Loucy (cell line): Measurements from ENCODE around the gene PLCB3.
A peak's percentile ranks its signal among the peaks of the same experiment; 100 is the strongest.

Source experiments
- H2AFZ ChIP-seq: fragments of 200-600 bp; sonication (generic); 2 replicates; pipeline ENCODE4 v1.6.0; 2016; ENCODE audit warnings: antibody characterized with exemption, mild to moderate bottlenecking, low read length, moderate library complexity
- H3F3A ChIP-seq: fragments of 200-600 bp; 2 replicates; pipeline ENCODE4 v1.6.0; 2016; ENCODE audit warnings: antibody characterized with exemption, low read depth, mild to moderate bottlenecking
- H3K27me3 ChIP-seq: fragments of 200-600 bp; sonication (generic); 2 replicates; pipeline ENCODE4 v1.6.1; 2014; ENCODE audit warnings: low read length, mild to moderate bottlenecking; ENCODE audit not compliant: insufficient read depth, poor library complexity, severe bottlenecking
- H3K36me3 ChIP-seq: fragments of 200-600 bp; sonication (generic); 2 replicates; pipeline ENCODE4 v1.6.1; 2016; ENCODE audit warnings: low read length; ENCODE audit not compliant: insufficient read depth
- H3K4me1 ChIP-seq: fragments of 200-600 bp; sonication (generic); 2 replicates; pipeline ENCODE4 v1.5.1; 2014; ENCODE audit warnings: low read length, mild to moderate bottlenecking; ENCODE audit not compliant: insufficient read depth, poor library complexity, severe bottlenecking
- H3K4me2 ChIP-seq: fragments of 200-600 bp; sonication (generic); 2 replicates; pipeline ENCODE4 v1.6.0; 2014; ENCODE audit warnings: antibody characterized with exemption, low read length, low read depth, mild to moderate bottlenecking; ENCODE audit not compliant: poor library complexity, severe bottlenecking
- H3K4me3 ChIP-seq: fragments of 200-600 bp; sonication (generic); 2 replicates; pipeline ENCODE4 v1.5.1; 2014; ENCODE audit warnings: low read length, mild to moderate bottlenecking, mixed read lengths; ENCODE audit not compliant: poor library complexity, severe bottlenecking
- H3K79me2 ChIP-seq: fragments of 200-600 bp; sonication (generic); 2 replicates; pipeline ENCODE4 v1.6.1; 2014; ENCODE audit warnings: low read length; ENCODE audit not compliant: insufficient read depth
- H3K9ac ChIP-seq: fragments of 200-600 bp; sonication (generic); 2 replicates; pipeline ENCODE4 v1.6.0; 2014; ENCODE audit warnings: mild to moderate bottlenecking, low read depth, low read length, moderate library complexity; ENCODE audit not compliant: poor library complexity, severe bottlenecking
- H3K9me2 ChIP-seq: fragments of 200-600 bp; sonication (generic); replicated peaks from 2 replicates; pipeline ENCODE4 v1.6.1; 2016; ENCODE audit warnings: low read depth, low read length, mixed read lengths
- H3K9me3 ChIP-seq: fragments of 200-600 bp; sonication (generic); 2 replicates; pipeline ENCODE4 v1.6.1; 2014; ENCODE audit warnings: mild to moderate bottlenecking, antibody characterized with exemption, low read length, low read depth; ENCODE audit not compliant: insufficient read depth
- H4K20me1 ChIP-seq: fragments of 200-600 bp; sonication (generic); 2 replicates; pipeline ENCODE4 v1.6.0; 2014; ENCODE audit warnings: antibody characterized with exemption, low read length, mild to moderate bottlenecking; ENCODE audit not compliant: insufficient read depth, poor library complexity, severe bottlenecking
- EZH2phosphoT487 ChIP-seq: fragments of 200-600 bp; IDR thresholded peaks from 2 replicates; pipeline ENCODE4 v1.6.1; 2018; ENCODE audit warnings: antibody characterized with exemption, mild to moderate bottlenecking, moderate library complexity, borderline replicate concordance
- TF ChIP-seq, protein P1 (sequence below): fragments of 200-600 bp; sonication (generic); conservative IDR thresholded peaks from 2 replicates; pipeline ENCODE4 v1.5.1; 2014; ENCODE audit warnings: mild to moderate bottlenecking, antibody characterized with exemption, low read length

Gene PLCB3

DNA sequence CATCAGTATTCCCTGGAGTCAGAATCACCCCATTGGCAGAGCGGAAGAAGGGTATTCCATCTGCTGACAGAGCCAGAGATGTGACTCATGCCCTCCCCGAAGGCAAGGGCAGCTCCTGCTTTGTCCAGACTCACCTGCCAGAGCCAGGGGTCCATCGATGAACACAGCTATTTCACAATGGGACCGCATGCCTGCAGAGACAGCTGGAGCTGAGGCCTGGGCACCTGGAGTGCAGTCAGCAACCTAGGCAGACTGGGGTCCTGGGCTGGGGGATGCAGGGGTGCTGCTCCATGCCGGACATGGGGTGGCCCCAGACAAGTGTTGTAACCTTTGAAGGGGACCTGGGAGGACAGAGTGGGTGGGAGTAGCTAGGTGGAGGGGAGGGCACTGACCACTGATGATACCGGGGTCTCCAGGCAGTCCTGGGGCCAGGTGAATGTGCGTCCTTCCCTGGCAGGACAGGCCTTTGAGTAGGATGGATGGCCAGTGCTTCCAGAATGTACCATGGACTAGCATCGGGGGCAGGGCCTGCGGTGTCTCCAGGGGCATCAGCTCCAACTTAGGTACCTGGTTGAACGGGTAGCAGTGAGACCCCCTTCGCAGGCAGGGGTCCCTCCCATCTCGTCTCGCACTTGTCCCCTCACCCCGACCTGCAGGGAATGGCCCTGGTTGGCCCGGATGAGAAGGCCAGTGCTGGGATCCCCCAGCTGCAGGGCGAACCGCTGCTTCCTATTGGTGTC, 27.0 kb upstream of the PLCB3 start:
- Histone ChIP-seq H3K4me1 (peaks cover 20% of the 10 kb centered on the region), H3K4me3 (peak overlapping the region; percentile 82), H4K20me1 (peaks cover 27% of the 10 kb centered on the region), H3K9me3 (no peaks in the 10 kb centered on the region), H3K4me2 (peak overlapping the region; percentile 100), H3K36me3 (peaks cover 27% of the 10 kb centered on the region; the same call in 1 of the 2 replicates), H3K27me3 (no peaks in the 10 kb centered on the region), H3K79me2 (peaks cover 36% of the 10 kb centered on the region), H3F3A (no peaks in the 10 kb centered on the region), H2AFZ (no peak overlapping the region), H3K9ac (peak overlapping the region; percentile 98), H3K9me2 (no peaks in the 10 kb centered on the region)
- TF ChIP-seq, protein P1, sequence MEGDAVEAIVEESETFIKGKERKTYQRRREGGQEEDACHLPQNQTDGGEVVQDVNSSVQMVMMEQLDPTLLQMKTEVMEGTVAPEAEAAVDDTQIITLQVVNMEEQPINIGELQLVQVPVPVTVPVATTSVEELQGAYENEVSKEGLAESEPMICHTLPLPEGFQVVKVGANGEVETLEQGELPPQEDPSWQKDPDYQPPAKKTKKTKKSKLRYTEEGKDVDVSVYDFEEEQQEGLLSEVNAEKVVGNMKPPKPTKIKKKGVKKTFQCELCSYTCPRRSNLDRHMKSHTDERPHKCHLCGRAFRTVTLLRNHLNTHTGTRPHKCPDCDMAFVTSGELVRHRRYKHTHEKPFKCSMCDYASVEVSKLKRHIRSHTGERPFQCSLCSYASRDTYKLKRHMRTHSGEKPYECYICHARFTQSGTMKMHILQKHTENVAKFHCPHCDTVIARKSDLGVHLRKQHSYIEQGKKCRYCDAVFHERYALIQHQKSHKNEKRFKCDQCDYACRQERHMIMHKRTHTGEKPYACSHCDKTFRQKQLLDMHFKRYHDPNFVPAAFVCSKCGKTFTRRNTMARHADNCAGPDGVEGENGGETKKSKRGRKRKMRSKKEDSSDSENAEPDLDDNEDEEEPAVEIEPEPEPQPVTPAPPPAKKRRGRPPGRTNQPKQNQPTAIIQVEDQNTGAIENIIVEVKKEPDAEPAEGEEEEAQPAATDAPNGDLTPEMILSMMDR = no peak
- no peak for TF ChIP-seq EZH2phosphoT487

DNA sequence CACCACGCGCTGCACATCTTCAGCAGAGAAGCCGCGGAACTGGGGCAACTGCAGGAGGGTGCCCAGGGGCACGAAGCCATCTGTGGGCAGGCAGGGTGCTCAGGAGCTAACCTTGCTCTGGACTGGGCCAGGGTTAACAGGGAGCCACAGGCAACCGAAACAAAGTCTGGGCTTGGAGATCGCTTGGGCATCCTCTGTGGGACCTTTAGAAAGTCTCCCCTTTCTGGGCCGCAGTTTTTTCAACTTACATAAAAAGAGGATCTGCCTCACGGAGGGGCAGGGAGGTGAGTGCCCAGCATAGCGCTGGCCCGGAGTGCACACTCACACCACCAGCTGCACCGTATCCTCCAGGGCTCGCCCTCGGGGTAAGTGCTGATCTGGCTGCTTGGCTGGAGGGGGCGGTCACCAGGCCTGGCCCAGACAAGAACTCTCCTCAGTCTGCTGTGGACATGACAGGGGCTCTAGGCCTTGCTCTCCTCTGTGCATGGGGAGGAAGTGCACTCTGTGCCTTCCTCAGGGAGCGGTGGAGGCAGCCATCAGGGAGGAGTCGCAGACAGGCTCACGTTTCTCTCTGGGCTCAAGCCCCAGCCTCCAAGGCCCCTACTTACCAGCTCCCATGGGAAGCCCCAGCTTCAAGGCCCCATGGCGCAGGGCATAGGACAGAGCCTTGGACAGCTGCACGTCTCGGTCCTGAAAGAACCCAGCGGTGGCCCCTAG, 26.3 kb upstream of the PLCB3 start:
- no peak overlapping the region for H2AFZ ChIP-seq
- H3K9me3 ChIP-seq = no peaks in the 10 kb centered on the region
- TF ChIP-seq, protein P1 = no peak
- TF ChIP-seq EZH2phosphoT487 = no peak
- H3K4me2 ChIP-seq = peak overlapping the region; percentile 100
- peak overlapping the region; percentile 82 for H3K4me3 ChIP-seq
- peaks cover 27% of the 10 kb centered on the region for H4K20me1 ChIP-seq
- no peaks in the 10 kb centered on the region for H3K27me3 ChIP-seq
- no peaks in the 10 kb centered on the region for H3F3A ChIP-seq
- peaks cover 39% of the 10 kb centered on the region for H3K79me2 ChIP-seq
- peaks cover 20% of the 10 kb centered on the region for H3K4me1 ChIP-seq
- H3K9ac ChIP-seq = peak overlapping the region; percentile 98
- H3K36me3 ChIP-seq = peaks cover 20% of the 10 kb centered on the region; the same call in 1 of the 2 replicates
- no peaks in the 10 kb centered on the region for H3K9me2 ChIP-seq

DNA sequence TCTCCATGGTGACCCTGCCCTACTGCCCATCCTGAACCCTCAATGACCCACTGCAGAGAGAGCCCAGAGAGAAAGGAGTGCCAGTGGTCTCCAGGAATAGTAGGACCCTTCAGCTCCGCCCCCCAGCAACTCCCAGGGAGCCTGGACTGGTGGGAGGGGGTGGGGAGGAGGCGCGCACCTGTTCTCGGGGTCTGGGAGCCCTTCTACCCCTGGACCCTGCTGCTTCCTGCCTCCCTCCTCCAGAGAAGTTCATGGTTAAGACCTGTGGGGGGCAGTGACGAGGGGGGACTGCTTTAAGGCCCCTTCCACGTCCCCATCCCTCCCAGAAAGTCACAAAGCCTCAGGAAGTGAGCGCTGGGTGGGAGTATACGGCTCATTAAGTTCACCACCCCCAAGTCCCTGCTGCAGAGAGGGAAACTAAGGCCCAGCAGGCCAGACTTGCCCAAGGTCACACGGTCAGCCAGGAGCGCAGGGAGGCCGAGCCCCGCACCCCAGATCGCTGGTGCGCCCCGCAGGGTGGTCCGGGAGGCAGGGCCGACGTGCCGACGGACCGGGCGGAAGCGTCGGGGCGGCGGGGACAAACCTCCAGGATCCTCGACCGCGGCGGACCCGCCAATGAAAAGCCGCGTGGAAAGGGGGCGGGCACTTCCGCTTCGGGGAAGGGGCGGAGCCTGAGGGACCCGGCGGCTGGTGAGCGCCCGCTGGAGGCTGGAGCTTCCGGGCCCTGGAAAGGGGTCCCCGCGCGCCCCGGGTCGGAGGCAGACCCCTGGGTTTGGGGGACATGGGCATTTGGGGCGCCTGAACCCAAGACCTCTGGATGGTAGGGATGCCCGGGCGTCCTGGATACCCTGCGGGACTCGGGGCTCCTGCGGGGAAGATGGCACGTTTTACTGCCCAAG, 25.5 kb upstream of the PLCB3 start, which contains the start of the genes NUDT22 and TRPT1:
Gene NUDT22, plus strand, starts transcription at position 667 of the 899 bp plus-strand sequence. CDS start 379 bp downstream, outside the sequence.
Gene TRPT1, minus strand, starts transcription at position 579 of the 899 bp plus-strand sequence. Its CDS starts 326 bp downstream, at position 253.
- Histone ChIP-seq H3K79me2 (peaks cover 39% of the 10 kb centered on the region), H2AFZ (peak within 1 kb of the TSS; percentile 72), H3K9me3 (no peaks in the 10 kb centered on the region), H3K9ac (peak within 1 kb of the TSS; percentile 98), H3K27me3 (no peaks in the 10 kb centered on the region), H3K4me1 (peaks cover 20% of the 10 kb centered on the region), H4K20me1 (peaks cover 27% of the 10 kb centered on the region), H3K36me3 (peaks cover 12% of the 10 kb centered on the region; the same call in 1 of the 2 replicates), H3K4me2 (peak within 1 kb of the TSS; percentile 100), H3F3A (no peaks in the 10 kb centered on the region), H3K9me2 (no peaks in the 10 kb centered on the region), H3K4me3 (peak within 1 kb of the TSS; percentile 82)
- TF ChIP-seq EZH2phosphoT487 = no peak
- TF ChIP-seq, protein P1 = peak; percentile 57
